GM18907 (cell line): Measurements from ENCODE around the gene DPH5.
"Not testable (repeated sequence)": the region's sequence is repeated elsewhere in the genome, so short reads cannot be mapped to it uniquely, and the experiment has no call there.

ENCODE experiments used
- ATAC-seq: cut with Tn5 transposase; IDR thresholded peaks from one replicate; pipeline ENCODE4 v1.9.1; 2021; ENCODE audit warnings: mild to moderate bottlenecking, moderate library complexity; ENCODE audit not compliant: unreplicated experiment

DPH5 gene

DNA sequence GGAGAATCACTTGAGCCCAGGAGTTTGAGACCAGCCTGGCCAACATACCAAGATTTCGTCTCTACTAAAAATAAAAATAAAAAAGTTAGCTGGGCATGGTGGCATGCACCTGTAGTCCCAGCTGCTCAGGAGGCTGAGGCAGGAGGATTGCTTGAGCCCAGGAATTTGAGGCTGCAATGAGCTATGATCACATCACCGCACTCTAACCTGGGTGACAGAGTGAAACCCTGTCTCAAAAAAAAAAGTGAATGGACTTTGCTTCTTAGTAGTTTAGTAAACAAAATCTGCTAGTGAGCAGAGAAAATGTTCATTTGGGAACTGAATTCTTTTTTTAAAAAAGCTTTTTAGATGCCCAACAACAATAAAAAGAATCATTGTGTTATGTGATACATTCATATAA, 6.5 kb upstream of the DPH5 start:
- not testable (repeated sequence) for ATAC-seq

- no peak for ATAC-seq
Observed at GRCh38 chr1:101030881-101031280, 5.3 kb upstream of the DPH5 start.

DNA sequence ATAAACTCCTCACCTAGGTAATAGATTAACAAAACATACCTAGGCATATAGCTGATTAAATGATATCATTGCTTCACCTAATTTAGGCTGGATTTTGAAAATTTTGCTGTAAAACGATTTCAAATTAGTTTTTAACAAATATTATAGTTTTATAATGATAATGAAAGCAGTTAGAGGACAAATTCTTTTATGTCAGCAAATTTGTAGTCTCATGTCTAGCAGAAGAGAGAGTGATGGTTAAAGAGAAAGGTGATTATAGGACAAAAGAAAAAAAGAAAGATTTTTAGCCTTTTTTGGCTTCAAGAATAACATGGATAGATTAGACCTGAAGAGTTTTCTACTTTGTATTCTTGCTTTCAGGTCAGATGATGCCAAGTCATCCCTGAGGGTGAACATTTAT, 3.6 kb upstream of the DPH5 start:
- no peak for ATAC-seq

DNA sequence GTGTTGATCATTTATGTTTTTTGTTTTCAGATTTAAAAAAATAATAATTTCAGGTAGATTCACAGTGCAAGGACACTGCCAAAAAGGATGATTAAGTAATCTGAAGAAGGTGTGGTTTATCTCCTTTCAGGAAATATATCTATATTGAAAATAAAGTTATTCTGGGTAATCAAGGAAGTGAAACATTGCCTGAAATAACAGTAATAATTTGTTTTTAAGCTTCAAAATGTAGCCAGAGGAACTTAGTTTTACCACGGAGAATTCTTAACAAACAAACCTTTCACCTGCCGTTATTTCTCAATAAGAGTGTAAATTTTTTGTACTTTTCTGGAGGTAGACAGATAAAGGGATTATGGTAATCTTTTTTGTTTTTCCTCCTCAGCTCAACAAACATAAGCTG, 2.9 kb upstream of the DPH5 start:
- no peak for ATAC-seq

DNA sequence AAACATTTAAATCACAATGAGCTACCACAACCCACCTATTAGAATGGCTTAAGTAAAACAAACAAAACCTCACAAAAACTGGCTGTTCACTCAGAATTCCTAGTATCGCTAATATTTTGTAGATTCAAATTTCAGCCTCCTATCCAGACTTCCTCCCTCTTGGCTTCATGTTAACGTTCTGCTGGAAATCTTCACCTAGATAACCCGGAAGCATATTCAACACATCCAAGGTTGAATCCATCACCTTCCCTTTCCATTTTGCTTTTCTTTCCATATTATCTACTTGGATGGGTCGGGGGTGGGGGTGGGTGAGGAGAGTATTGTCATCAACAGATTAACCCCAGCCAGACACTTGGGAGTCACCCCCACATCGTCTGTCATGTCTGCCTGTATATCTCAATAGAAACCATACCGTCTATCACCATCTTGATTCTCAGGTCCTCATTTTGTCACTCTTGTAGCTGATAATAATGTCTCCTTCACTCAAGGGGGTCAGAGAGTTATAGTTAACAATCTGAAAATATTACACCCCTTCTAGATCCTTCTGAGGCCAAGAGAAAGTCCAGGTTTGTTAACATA, 1.7 kb upstream of the DPH5 start:
- no peak for ATAC-seq

DNA sequence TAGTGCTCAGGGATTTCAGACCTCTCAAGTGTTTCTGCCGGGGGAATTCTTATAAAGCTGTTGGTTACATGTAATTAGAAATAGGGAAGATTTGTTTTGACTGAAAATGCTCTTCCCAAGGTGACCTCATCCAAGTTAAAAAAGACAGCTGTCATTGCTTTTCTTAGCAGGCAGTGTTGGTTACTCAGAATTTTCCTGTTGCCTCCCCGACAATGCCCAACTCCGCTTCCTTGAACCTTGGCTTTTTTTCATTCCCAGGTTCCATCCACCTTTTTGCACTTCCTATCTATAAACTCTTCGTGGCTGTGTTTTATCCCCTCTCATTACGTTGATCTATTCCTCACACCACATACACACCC, 825 bp upstream of the DPH5 start:
- no peak for ATAC-seq

GRCh38 chr1:101025283-101025656, 314 bp downstream of the DPH5 start:
- peak; percentile 29 for ATAC-seq

- no peak for ATAC-seq
Observed at GRCh38 chr1:101022294-101022693, 3.3 kb downstream of the DPH5 start.

- no peak for ATAC-seq
Observed at GRCh38 chr1:101017448-101017847, 8.1 kb downstream of the DPH5 start.

GRCh38 chr1:101013776-101014175, 11.8 kb downstream of the DPH5 start:
- ATAC-seq, result no peak

- ATAC-seq, result no peak
Observed at GRCh38 chr1:101008229-101008834, 17.3 kb downstream of the DPH5 start.

DNA sequence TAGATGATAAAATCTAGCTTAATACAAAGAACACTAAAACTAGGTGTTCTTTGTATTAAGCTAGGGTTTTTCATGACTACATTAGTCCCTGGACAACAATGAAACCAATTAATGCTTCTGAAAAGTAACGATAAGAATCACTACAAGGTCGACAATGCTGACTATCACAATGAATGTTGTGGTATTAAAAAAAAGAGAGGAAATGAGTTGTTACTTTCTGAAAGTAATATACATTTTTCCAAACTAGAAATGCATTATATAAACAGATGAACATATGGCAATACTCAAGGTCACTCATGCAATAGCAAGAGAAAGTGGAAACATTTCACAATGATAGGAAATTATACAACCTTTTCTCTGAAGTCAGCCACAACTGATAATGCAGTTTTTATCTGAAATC, 19.0 kb downstream of the DPH5 start:
- ATAC-seq, result no peak

DNA sequence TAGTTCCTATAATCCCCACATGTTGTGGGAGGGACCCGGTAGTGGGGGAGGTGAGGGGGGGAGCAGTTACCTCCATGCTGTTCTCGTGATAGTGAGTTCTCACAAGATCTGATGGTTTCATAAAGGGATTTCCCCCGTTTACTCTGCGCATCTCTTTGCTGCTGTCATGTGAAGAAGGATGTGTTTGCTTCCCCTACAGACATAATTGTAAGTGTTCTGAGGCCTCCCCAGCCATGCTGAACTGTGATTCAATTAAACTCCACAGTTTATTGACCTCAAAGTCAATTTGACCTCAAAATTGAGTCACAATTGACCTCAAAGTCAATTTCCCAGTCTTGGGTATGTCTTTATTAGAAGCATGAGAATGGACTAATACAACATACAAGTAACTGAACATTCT, 19.7 kb downstream of the DPH5 start:
- no peak for ATAC-seq

DNA sequence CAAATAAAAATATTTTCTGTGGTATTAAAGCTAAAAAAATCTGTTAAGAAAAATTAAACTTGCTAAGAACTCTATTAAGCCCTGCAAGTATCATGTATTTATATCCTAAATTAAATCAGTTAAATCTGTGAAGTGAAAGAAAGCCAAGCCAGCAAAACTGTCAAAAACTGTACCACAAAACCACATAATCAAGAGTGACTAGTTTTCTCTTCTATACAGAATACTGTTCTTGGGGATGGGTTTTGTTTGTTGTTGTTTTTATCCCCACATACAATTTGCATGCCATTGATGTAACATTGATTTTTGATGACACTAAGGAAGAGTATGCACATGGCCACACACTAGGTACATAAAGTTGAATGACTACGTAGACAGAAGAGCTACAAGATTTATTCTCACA, 20.4 kb downstream of the DPH5 start:
- no peak for ATAC-seq

GRCh38 chr1:101004670-101005069, 20.9 kb downstream of the DPH5 start:
- no peak for ATAC-seq

DNA sequence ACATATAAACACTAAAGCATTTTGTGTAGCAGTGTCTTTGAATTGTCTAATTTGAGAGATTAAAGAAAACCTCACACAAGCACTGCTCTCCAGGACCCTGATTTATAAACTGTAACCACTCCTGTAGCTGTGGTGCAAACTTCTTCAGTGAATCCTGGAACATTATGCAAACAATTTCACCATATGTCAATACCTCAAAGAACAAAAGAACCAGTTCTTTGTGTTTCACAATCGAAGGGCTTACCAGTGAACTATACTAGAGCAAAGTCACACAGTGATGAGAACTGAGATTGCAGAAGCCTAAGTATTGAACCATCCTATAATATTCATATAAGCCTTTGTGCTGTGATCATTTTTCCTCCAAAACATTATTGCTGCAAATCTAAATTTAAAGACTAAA, 21.5 kb downstream of the DPH5 start:
- ATAC-seq, result no peak

- peak; percentile 17 for ATAC-seq
Observed at GRCh38 chr1:101003012-101003650, 22.5 kb downstream of the DPH5 start.

GRCh38 chr1:101002551-101002950, 23.0 kb downstream of the DPH5 start:
- ATAC-seq, result peak; percentile 64

GRCh38 chr1:101000131-101000873, 25.3 kb downstream of the DPH5 start:
- no peak for ATAC-seq

DNA sequence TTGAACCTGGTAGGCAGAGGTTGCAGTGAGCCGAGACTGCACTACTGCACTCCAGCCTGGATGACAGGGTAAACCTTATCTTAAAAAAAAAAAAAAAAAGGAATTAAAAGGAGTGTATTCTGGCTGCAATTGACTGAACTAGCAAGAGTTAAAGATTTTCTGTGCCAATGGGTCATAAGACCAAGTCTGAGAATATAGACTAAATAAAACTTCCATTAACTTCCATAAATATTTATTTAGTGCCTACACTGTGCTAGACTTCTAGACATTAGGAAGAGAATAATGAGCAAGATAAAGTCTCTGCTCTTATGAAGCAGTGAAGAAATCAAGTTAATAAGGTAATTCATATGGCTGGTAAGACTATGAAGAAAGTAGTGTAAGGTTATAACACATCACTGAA, 27.2 kb downstream of the DPH5 start:
- no peak for ATAC-seq

DNA sequence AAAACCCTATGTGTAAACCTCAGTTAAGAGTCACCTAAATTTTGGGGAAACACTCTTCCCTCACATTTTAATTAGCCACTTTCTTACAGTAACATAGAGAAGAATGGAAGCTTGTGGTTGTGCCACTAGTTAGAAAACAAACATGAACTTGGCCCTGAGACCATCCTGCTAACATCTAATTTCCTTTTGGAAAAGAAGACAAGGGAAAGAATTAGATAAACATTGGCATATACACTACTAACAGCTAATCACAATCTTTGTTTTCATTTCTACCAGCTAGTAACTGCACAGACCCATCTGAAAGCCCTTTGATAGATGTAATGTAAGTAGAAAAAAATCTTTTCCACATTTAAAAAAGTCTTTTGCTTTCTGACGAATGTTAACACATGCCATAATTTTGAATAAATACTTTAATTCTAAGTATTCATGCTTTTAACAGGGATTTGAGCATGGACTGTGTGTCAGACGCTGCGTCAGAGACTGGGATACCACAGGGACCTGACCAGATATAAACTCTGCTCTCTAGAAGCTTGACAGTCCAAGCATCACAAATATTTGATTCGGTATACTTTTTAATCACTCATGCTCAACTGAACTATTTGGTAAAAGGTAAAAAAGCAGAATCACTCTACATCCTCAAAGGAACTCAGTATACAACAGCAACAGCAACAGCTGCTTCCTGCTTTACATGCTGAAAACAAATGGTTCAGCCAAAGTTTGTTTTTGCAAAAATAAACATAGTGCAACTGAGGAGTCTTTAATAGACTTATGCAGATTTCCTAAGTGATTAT, 30.2 kb downstream of the DPH5 start:
- no peak for ATAC-seq
